Prostate gland (tissue), 2 donors: Measurements from ENCODE around the gene ACCS. TPM values are rescaled to one million over a fixed set of nuclear protein-coding genes. Genes with fewer than 3 reads are reported as not detected.

Source experiments
- DNase-seq: peaks from one replicate; pipeline ENCODE4 v3.0.0-alpha.2; 2019; ENCODE audit warnings: low spot score
- H3K27ac ChIP-seq, 2 donors: fragments of 200-600 bp; sonication (generic); 2 replicates each; pipeline ENCODE4 v1.5.1; 2017 to 2019
- H3K27me3 ChIP-seq: fragments of 200-600 bp; sonication (generic); replicated peaks from 2 replicates; pipeline ENCODE4 v1.5.1; 2019; ENCODE audit not compliant: insufficient read depth
- H3K36me3 ChIP-seq, 2 donors: fragments of 200-600 bp; sonication (generic); 1 replicate in 1 of 2; 2 replicates in 1 of 2; pipeline versions ENCODE4 v1.5.1 to v1.8.1; 2017 to 2019
- H3K4me1 ChIP-seq: fragments of 200-600 bp; sonication (generic); replicated peaks from 2 replicates; pipeline ENCODE4 v1.5.1; 2019
- H3K4me3 ChIP-seq, 2 donors: fragments of 200-600 bp; sonication (generic); 2 replicates each; pipeline ENCODE4 v1.5.1; 2017 to 2019
- H3K9me3 ChIP-seq: fragments of 200-600 bp; sonication (generic); 2 replicates; pipeline ENCODE4 v1.5.1; 2017
- CTCF ChIP-seq, 4 experiments: fragments of 200-600 bp in 2 of 4; fragments of 450-650 bp in 2 of 4; sonication (generic) in 2 of 4; IDR thresholded peaks; 1 replicate in 3 of 4; 2 replicates in 1 of 4; pipeline ENCODE4 v1.5.1; 2016 to 2019; ENCODE audit warnings: antibody characterized with exemption in 4 of 4, mild to moderate bottlenecking in 2 of 4, moderate library complexity in 2 of 4
- POLR2A ChIP-seq: fragments of 450-650 bp; IDR thresholded peaks from one replicate; pipeline ENCODE4 v1.6.1; 2016; ENCODE audit warnings: antibody characterized with exemption, mild to moderate bottlenecking
- POLR2AphosphoS5 ChIP-seq: sonication (generic); formaldehyde crosslinking; IDR thresholded peaks from one replicate; pipeline ENCODE4 v1.6.1; 2017; ENCODE audit warnings: antibody characterized with exemption
- WGBS: methylation state at CpG from one replicate; pipeline ENCODE4 v1.1.5; 2018; 5-methylcytosine and 5-hydroxymethylcytosine counted together
- intact Hi-C: fragments of 100-400 bp; cut with DNase I; formaldehyde crosslinking; loops from one replicate; pipeline ENCODE4 v1.14.2; 2022
- total RNA-seq, 2 donors: library from RNA; depleted of rRNA; stranded (reverse); fragments of >200 nt; gene quantifications; one replicate each; pipeline ENCODE4 v1.1.0, GENCODE V29; 2016

ACCS gene
- total RNA-seq, 2 donors from 2014 or later: 18.2 to 31.8 TPM

GRCh38 chr11:44036811-44037657 lies 29.0 kb upstream of the ACCS start:
- no peaks in the 10 kb centered on the region for H3K36me3 ChIP-seq
- H3K27me3 ChIP-seq: no peaks in the 10 kb centered on the region
- intact Hi-C loops: loop anchor here (2.0 to 5.0 kb wide), 3 partner anchors 50 to 146 kb away; no protein-coding TSS in a partner anchor
- H3K27ac ChIP-seq: no peak overlapping the region
- no peak overlapping the region for H3K4me3 ChIP-seq
- WGBS: 16% methylated on average over 12 of the region's 12 CpGs
- TF ChIP-seq POLR2AphosphoS5 (no peak), CTCF (IDR thresholded peaks at IDR 0.05) (peak; percentile 40 to 72 (median 58)), POLR2A (no peak)
- H3K9me3 ChIP-seq: no peaks in the 10 kb centered on the region
- no peaks in the 10 kb centered on the region for H3K4me1 ChIP-seq
- peak; percentile 39 for DNase-seq

- WGBS: 81% methylated on average over 2 of the region's 2 CpGs
- Histone ChIP-seq H3K36me3 (no peaks in the 10 kb centered on the region), H3K9me3 (no peaks in the 10 kb centered on the region), H3K27ac (no peak overlapping the region), H3K4me1 (no peaks in the 10 kb centered on the region), H3K4me3 (no peak overlapping the region), H3K27me3 (no peaks in the 10 kb centered on the region)
- intact Hi-C loops: loop anchor here (2.0 to 5.0 kb wide), 3 partner anchors 50 to 147 kb away; no protein-coding TSS in a partner anchor
- no peak for DNase-seq
- TF ChIP-seq POLR2A (no peak), POLR2AphosphoS5 (no peak), CTCF (IDR thresholded peaks at IDR 0.05) (no peak)
These were observed 28.4 kb upstream of the ACCS start for GRCh38 chr11:44037658-44037998.

GRCh38 chr11:44043157-44043556 lies 22.9 kb upstream of the ACCS start:
- intact Hi-C loops: no loop called here

GRCh38 chr11:44046182-44046581 lies 19.9 kb upstream of the ACCS start:
- no peaks in the 10 kb centered on the region for H3K4me1 ChIP-seq
- H3K9me3 ChIP-seq: no peaks in the 10 kb centered on the region
- H3K27ac ChIP-seq: no peak overlapping the region
- TF ChIP-seq POLR2AphosphoS5 (no peak), POLR2A (no peak), CTCF (IDR thresholded peaks at IDR 0.05) (no peak)
- H3K4me3 ChIP-seq: no peak overlapping the region
- no peak for DNase-seq
- H3K36me3 ChIP-seq: no peaks in the 10 kb centered on the region
- H3K27me3 ChIP-seq: no peaks in the 10 kb centered on the region
- intact Hi-C loops: no loop called here
- WGBS: 92% methylated on average over 2 of the region's 2 CpGs

More at GRCh38 chr11:44043157-44043556, 22.9 kb upstream of the ACCS start:
- Histone ChIP-seq H3K4me1 (no peaks in the 10 kb centered on the region), H3K27me3 (no peaks in the 10 kb centered on the region), H3K36me3 (no peaks in the 10 kb centered on the region), H3K27ac (no peak overlapping the region), H3K4me3 (no peak overlapping the region), H3K9me3 (no peaks in the 10 kb centered on the region)
- DNase-seq: no peak
- no peak for TF ChIP-seq POLR2A
- TF ChIP-seq CTCF (IDR thresholded peaks at IDR 0.05): no peak
- TF ChIP-seq POLR2AphosphoS5: no peak
- WGBS: 77% methylated on average over 2 of the region's 2 CpGs

- Histone ChIP-seq H3K4me1 (no peaks in the 10 kb centered on the region), H3K27ac (no peak overlapping the region), H3K4me3 (no peak overlapping the region), H3K27me3 (no peaks in the 10 kb centered on the region), H3K9me3 (no peaks in the 10 kb centered on the region), H3K36me3 (no peaks in the 10 kb centered on the region)
- 44% methylated on average over 2 of the region's 2 CpGs for WGBS
- intact Hi-C loops: no loop called here
- TF ChIP-seq POLR2A (no peak), POLR2AphosphoS5 (no peak), CTCF (IDR thresholded peaks at IDR 0.05) (no peak)
- no peak for DNase-seq
These were observed 18.8 kb upstream of the ACCS start for GRCh38 chr11:44047298-44047697.
